Activated CD4-positive, alpha-beta T cell treated with anti-CD3 and anti-CD28 coated beads, Interleukin-2, amount 50 U/mL, for 1 hour (primary cell): Measurements from ENCODE around the gene ACSL5.

Source experiments
- DNase-seq: peaks from one replicate; pipeline ENCODE4 v3.0.0-alpha.2; 2020

The ACSL5 gene

GRCh38 chr10:112373912-112374338 lies at the start of gene ACSL5:
Gene ACSL5 (plus strand): TSS chr10:112374116. CDS start chr10:112394947, 20,831 bp downstream.
- no peak for DNase-seq

GRCh38 chr10:112327678-112328077 lies 46.2 kb upstream of the ACSL5 start:
- DNase-seq, result no peak

GRCh38 chr10:112330162-112330561 lies 43.8 kb upstream of the ACSL5 start:
- DNase-seq, result no peak

- no peak for DNase-seq
Observed at GRCh38 chr10:112330607-112331160, 43.2 kb upstream of the ACSL5 start.

- DNase-seq, result no peak
Observed at GRCh38 chr10:112332022-112332421, 41.9 kb upstream of the ACSL5 start.

GRCh38 chr10:112332509-112333228 lies 41.2 kb upstream of the ACSL5 start:
- DNase-seq, result no peak

- no peak for DNase-seq
Observed at GRCh38 chr10:112333452-112333851, 40.5 kb upstream of the ACSL5 start.

- DNase-seq, result no peak
Observed at GRCh38 chr10:112335111-112335867, 38.6 kb upstream of the ACSL5 start.

- DNase-seq, result no peak
Observed at GRCh38 chr10:112335868-112336265, 38.0 kb upstream of the ACSL5 start.

- DNase-seq, result no peak
Observed at GRCh38 chr10:112336556-112337201, 37.2 kb upstream of the ACSL5 start.

- no peak for DNase-seq
Observed at GRCh38 chr10:112338957-112339356, 35.0 kb upstream of the ACSL5 start.

GRCh38 chr10:112340601-112341000 lies 33.3 kb upstream of the ACSL5 start:
- no peak for DNase-seq

- no peak for DNase-seq
Observed at GRCh38 chr10:112343056-112343806, 30.7 kb upstream of the ACSL5 start.

- no peak for DNase-seq
Observed at GRCh38 chr10:112344261-112344660, 29.7 kb upstream of the ACSL5 start.

GRCh38 chr10:112345202-112345601 lies 28.7 kb upstream of the ACSL5 start:
- no peak for DNase-seq

GRCh38 chr10:112345743-112346142 lies 28.2 kb upstream of the ACSL5 start:
- DNase-seq, result no peak

GRCh38 chr10:112346774-112347173 lies 27.1 kb upstream of the ACSL5 start:
- no peak for DNase-seq

- DNase-seq, result no peak
Observed at GRCh38 chr10:112347709-112348671, 25.9 kb upstream of the ACSL5 start.

- no peak for DNase-seq
Observed at GRCh38 chr10:112348759-112349158, 25.2 kb upstream of the ACSL5 start.

GRCh38 chr10:112349521-112350085 lies 24.3 kb upstream of the ACSL5 start:
- DNase-seq, result no peak

GRCh38 chr10:112351146-112351545 lies 22.8 kb upstream of the ACSL5 start:
- DNase-seq, result no peak
